Endometrial microvascular endothelial cells (primary cell): Measurements from ENCODE around the gene LRRC31. TPM values are rescaled to one million over a fixed set of nuclear protein-coding genes. Genes with fewer than 3 reads are reported as not detected.

ENCODE experiments used
- total RNA-seq: library from RNA; depleted of rRNA; stranded (reverse); fragments of >200 nt; gene quantifications from one replicate; pipeline ENCODE4 v1.2.3, GENCODE V29; 2015; ENCODE audit errors: inconsistent ontology term

Gene LRRC31
- total RNA-seq, 1 donor from 2014 or later, result not detected

Other genes with a start within 250 kb of the LRRC31 start
- 60.2 TPM for gene MECOM, start 206.2 kb downstream of the LRRC31 start, total RNA-seq
- 288 TPM for gene TERC, start 104.9 kb downstream of the LRRC31 start, total RNA-seq
- 2.8 TPM for gene ACTRT3, start 100.4 kb downstream of the LRRC31 start, total RNA-seq
- 8.7 TPM for gene MYNN, start 96.5 kb downstream of the LRRC31 start, total RNA-seq
- not detected for gene LRRIQ4, start 57.1 kb downstream of the LRRC31 start, total RNA-seq
- gene LRRC34, start 57.0 kb downstream of the LRRC31 start, total RNA-seq, result 8.6 TPM
- gene SAMD7, start 41.6 kb upstream of the LRRC31 start, total RNA-seq, result not detected
- 24.9 TPM for gene SEC62, start 96.9 kb upstream of the LRRC31 start, total RNA-seq
- 2.8 TPM for gene GPR160, start 168.1 kb upstream of the LRRC31 start, total RNA-seq